GM19193 (cell line): ENCODE results near the gene LCN9.

Experiments used
- POLR2A ChIP-seq: IDR thresholded peaks from 4 replicates; pipeline ENCODE4 v1.6.1; 2011; ENCODE audit not compliant: insufficient read depth, insufficient read length; ENCODE audit errors: extremely low read depth

LCN9 gene

GRCh38 chr9:135712613-135713295, 49.6 kb downstream of the LCN9 start:
- TF ChIP-seq POLR2A, result no peak

GRCh38 chr9:135714242-135715055, 51.3 kb downstream of the LCN9 start:
- TF ChIP-seq POLR2A, result no peak

- no peak for TF ChIP-seq POLR2A
These were observed 52.0 kb downstream of the LCN9 start for GRCh38 chr9:135715056-135715595.

- no peak for TF ChIP-seq POLR2A
These were observed 52.9 kb downstream of the LCN9 start for GRCh38 chr9:135716045-135716444.
